Thyroid gland (tissue), 4 donors: ENCODE results near the gene PTTG1. TPM values are rescaled to one million over a fixed set of nuclear protein-coding genes. Genes with fewer than 3 reads are reported as not detected.

Experiments used
- DNase-seq, 2 donors: peaks; one replicate each; pipeline ENCODE4 v3.0.0-alpha.2; 2019
- H3K27ac ChIP-seq, 3 donors: fragments of 200-600 bp; sonication (generic); 1 replicate in 2 of 3; 2 replicates in 1 of 3; pipeline ENCODE4 v1.5.1; 2016 to 2019; ENCODE audit warnings: mild to moderate bottlenecking in 1 of 3, moderate library complexity in 1 of 3
- H3K27me3 ChIP-seq: fragments of 200-600 bp; sonication (generic); one replicate; pipeline ENCODE4 v1.5.1; 2019
- H3K36me3 ChIP-seq, 2 donors: fragments of 200-600 bp; sonication (generic); one replicate each; pipeline ENCODE4 v1.5.1; 2016 to 2019
- H3K4me1 ChIP-seq, 2 donors: fragments of 200-600 bp; sonication (generic); one replicate each; pipeline ENCODE4 v1.5.1; 2017 to 2019
- H3K4me3 ChIP-seq, 3 donors: fragments of 200-600 bp; sonication (generic); replicated peaks in 1 of 3; 1 replicate in 2 of 3; 2 replicates in 1 of 3; pipeline ENCODE4 v1.5.1; 2016; ENCODE audit warnings: mild to moderate bottlenecking in 1 of 3
- H3K9me3 ChIP-seq: fragments of 200-600 bp; sonication (generic); one replicate; pipeline ENCODE4 v1.5.1; 2017
- CTCF ChIP-seq, 6 experiments: fragments of 200-600 bp in 3 of 6; fragments of 450-650 bp in 3 of 6; sonication (generic) in 3 of 6; IDR thresholded peaks; one replicate each; pipeline ENCODE4 v1.5.1; 2016 to 2019; ENCODE audit warnings: antibody characterized with exemption in 6 of 6, mild to moderate bottlenecking in 2 of 6, inconsistent platforms in 1 of 6, moderate library complexity in 1 of 6
- POLR2A ChIP-seq, 2 donors: fragments of 450-650 bp; IDR thresholded peaks; one replicate each; pipeline ENCODE4 v1.6.1; 2017; ENCODE audit warnings: antibody characterized with exemption in 2 of 2, mild to moderate bottlenecking in 2 of 2, moderate library complexity in 1 of 2
- WGBS, 2 donors: methylation state at CpG; one replicate each; pipeline ENCODE4 v1.1.5; 2017; 5-methylcytosine and 5-hydroxymethylcytosine counted together
- intact Hi-C: fragments of 100-400 bp; cut with DNase I; formaldehyde crosslinking; loops from one replicate; pipeline ENCODE4 v1.15.1; 2023
- total RNA-seq, 4 donors: library from RNA; depleted of rRNA; stranded (reverse); fragments of >200 nt; gene quantifications; one replicate each; pipeline ENCODE4 v1.2.3, GENCODE V29; 2016

The PTTG1 gene
- total RNA-seq, 4 donors from 2014 or later = 42.6 to 165 (median 79.4) TPM

GRCh38 chr5:160420331-160420610, 1.4 kb upstream of the PTTG1 start:
- H3K4me1 ChIP-seq = peaks cover 40 to 41% of the 10 kb centered on the region in 2 donors
- H3K27ac ChIP-seq = no peak overlapping the region
- no peak for TF ChIP-seq POLR2A (IDR thresholded peaks at IDR 0.05)
- H3K27me3 ChIP-seq = no peaks in the 10 kb centered on the region
- no peak for DNase-seq
- H3K36me3 ChIP-seq = no peaks in the 10 kb centered on the region
- intact Hi-C loops = no loop called here
- no peak overlapping the region for H3K4me3 ChIP-seq
- H3K9me3 ChIP-seq = no peaks in the 10 kb centered on the region

DNA sequence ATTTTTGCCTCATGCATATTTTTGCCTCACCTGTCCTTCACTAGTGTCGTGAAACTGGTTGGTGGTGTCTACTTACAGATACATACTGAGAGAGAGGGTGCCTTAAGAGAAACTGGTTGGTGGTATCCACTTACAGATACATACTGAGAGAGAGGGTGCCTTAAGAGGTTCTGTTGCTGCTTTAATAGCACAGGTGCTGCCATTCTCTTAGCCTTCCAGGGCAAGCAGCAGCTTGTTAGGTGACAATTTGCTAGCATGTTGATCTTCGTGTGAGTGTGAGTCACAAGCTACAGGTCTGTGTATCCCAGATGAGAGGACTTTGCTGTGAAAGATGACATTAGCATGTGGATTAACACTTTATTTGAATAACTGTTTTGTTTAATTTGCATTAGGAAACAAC, 1.4 kb downstream of the PTTG1 start:
- TF ChIP-seq POLR2A (IDR thresholded peaks at IDR 0.05) (no peak), CTCF (IDR thresholded peaks at IDR 0.05) (no peak)
- WGBS, 2 donors = 46 to 51% methylated on average over 2 of the region's 2 CpGs
- H3K4me1 ChIP-seq = peaks cover 49 to 56% of the 10 kb centered on the region in 2 donors

GRCh38 chr5:160427607-160428006, 6.0 kb downstream of the PTTG1 start:
- Histone ChIP-seq H3K27me3 (no peaks in the 10 kb centered on the region), H3K36me3 (no peaks in the 10 kb centered on the region), H3K4me1 (peaks cover 49 to 79% of the 10 kb centered on the region in 2 donors), H3K9me3 (no peaks in the 10 kb centered on the region), H3K4me3 (no peak overlapping the region), H3K27ac (peak overlapping the region; percentile 28 to 78 (median 72))
- WGBS, 2 donors = 33 to 46% methylated on average over 4 of the region's 4 CpGs
- DNase-seq = peak; percentile 88 to 90
- TF ChIP-seq CTCF (IDR thresholded peaks at IDR 0.05) (no peak), POLR2A (IDR thresholded peaks at IDR 0.05) (peak in 1 of 2 donors; percentile 52)
- intact Hi-C loops = no loop called here

More for the DNA sequence above, 1.4 kb downstream of the PTTG1 start:
- Histone ChIP-seq H3K27ac (peak overlapping the region; percentile 51 to 87 (median 80)), H3K4me3 (peak overlapping the region in 1 of 3 donors; percentile 9), H3K9me3 (no peaks in the 10 kb centered on the region), H3K36me3 (no peaks in the 10 kb centered on the region), H3K27me3 (no peaks in the 10 kb centered on the region)
- DNase-seq = no peak
- intact Hi-C loops = no loop called here

DNA sequence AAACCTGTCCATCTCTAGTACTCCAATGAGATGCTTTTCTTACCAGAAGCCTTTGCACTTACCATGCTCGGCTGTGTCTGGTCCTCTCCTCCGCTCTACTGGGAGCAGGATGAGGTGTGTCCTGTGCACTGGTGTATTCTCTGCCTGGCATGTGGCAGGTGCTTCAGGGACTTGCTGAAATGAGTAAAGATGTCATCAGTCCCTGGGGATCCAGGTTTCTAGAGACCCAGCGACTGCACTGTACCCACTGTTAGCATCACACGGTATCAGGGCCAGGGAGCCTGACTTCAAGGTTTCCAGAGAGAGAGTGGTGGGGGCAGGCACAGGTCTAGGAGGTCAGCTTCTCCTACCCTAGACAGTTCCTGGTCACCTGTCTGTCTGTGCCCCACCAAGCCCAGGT, 10.5 kb downstream of the PTTG1 start:
- Histone ChIP-seq H3K9me3 (no peaks in the 10 kb centered on the region), H3K36me3 (no peaks in the 10 kb centered on the region), H3K4me1 (peaks cover 28 to 63% of the 10 kb centered on the region in 2 donors), H3K27me3 (no peaks in the 10 kb centered on the region), H3K27ac (peak overlapping the region; percentile 48 to 85 (median 85)), H3K4me3 (no peak overlapping the region)
- no peak for DNase-seq
- TF ChIP-seq CTCF (IDR thresholded peaks at IDR 0.05) (no peak), POLR2A (IDR thresholded peaks at IDR 0.05) (no peak)
- intact Hi-C loops = loop anchor here (10.0 kb wide), 1 partner anchor 83 kb away; no protein-coding TSS in a partner anchor
- 83 to 93% methylated on average over 4 of the region's 4 CpGs for WGBS, 2 donors

DNA sequence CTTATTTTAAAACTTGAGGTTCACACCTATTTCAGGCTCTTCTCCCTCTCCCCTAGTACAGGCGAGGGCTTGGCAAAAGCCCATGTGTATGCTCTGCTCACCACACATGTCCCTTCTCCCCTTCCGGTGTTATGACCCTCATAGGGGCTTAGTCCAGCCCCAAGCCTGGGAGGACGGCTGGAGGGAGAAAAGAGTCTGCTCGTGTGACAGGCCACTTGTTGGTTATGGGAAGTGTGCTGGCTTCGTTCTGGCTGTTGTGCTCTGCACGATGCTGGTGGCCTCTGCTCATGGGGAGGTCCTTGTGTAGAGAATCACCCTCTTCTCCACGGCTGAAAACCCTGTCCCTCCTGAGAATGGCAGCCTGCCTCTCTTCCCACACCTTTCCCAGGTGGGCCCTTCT, 11.1 kb downstream of the PTTG1 start:
- peaks cover 25 to 58% of the 10 kb centered on the region in 2 donors for H3K4me1 ChIP-seq
- H3K27ac ChIP-seq = peak overlapping the region; percentile 48 to 85 (median 85)
- H3K27me3 ChIP-seq = no peaks in the 10 kb centered on the region
- no peak overlapping the region for H3K4me3 ChIP-seq
- intact Hi-C loops = loop anchor here (10.0 kb wide), 1 partner anchor 82 kb away; no protein-coding TSS in a partner anchor
- H3K9me3 ChIP-seq = no peaks in the 10 kb centered on the region
- DNase-seq = peak; percentile 44 to 55
- 47 to 67% methylated on average over 7 of the region's 7 CpGs for WGBS, 2 donors
- no peaks in the 10 kb centered on the region for H3K36me3 ChIP-seq
- TF ChIP-seq POLR2A (IDR thresholded peaks at IDR 0.05) = no peak
- no peak for TF ChIP-seq CTCF (IDR thresholded peaks at IDR 0.05)
